NCI-H2227 treated with DMSO at 0.1 percent for 48 hours (cell line): ENCODE results near the gene SMU1.

Experiments used
- DNase-seq: peaks from one replicate; lab custom pipeline; 2025; lab: John Stamatoyannopoulos, UW

Gene SMU1

DNA sequence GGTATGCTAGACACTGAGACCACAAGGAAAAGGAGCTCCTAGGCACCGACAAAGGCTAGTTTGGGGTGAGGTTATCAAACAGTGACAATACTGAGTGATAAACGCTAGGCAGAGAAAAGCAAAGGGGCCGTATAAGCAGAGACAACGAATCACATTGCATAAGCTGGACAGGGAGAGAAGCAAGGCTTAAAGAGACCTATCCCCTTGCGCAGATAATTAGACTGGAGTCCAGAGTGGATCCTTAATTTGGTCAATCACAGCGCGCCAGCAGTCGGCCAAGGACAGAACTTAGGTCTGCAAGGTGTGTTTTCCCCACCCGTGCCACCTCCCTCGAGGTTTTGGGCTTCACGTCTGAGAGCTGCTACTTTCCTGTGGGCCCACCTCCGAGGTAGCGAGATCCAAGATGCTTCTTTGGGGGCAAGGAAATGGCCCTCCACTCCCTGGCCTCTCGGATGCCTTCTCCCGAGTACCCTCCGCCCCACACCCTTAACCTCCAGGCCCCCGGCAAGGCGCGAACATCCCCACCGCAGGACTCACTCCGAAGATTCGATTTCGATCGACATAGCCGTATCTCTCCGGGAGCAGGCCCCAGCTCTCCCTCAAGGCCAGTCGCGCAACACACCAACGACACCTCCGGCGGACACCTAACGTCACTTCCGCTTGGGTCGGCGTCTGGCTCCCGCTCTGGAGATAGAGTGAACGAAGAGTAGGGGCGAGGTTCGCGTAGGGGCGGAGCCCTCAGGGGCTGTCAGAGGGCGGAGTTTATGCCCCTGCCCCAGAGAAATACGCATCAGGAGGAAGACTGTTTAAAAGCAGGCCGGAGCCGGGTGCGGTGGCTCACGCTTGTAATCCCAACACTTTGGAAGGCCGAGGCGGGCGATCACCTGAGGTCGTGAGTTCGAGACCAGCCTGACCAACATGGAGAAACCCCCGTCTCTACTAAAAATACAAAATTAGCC, at the start of gene SMU1:
Gene SMU1, minus strand, starts transcription at position 629 of the 959 bp plus-strand sequence. Its CDS starts 66 bp downstream, at position 563.
- peak; percentile 93 for DNase-seq

DNA sequence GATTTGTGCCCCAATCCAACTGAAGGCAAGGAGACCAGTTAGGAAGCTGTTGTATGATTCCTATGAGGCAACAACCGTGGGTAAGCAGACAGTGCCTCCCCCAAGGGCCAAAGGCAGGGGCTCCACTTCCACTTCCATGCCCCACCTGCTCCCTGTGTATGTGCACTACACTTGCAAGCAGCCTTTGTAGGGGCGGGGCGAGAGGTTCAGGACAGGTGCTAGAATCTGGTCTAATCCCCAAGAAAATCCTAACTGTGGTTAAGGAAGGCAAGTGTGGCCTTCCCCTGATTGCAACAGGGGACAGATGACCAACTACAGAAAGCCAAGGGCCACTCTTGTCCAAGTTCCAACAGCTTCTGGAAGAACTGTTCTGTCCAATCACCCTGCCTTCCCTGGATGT, 49.0 kb upstream of the SMU1 start:
- DNase-seq: no peak

DNA sequence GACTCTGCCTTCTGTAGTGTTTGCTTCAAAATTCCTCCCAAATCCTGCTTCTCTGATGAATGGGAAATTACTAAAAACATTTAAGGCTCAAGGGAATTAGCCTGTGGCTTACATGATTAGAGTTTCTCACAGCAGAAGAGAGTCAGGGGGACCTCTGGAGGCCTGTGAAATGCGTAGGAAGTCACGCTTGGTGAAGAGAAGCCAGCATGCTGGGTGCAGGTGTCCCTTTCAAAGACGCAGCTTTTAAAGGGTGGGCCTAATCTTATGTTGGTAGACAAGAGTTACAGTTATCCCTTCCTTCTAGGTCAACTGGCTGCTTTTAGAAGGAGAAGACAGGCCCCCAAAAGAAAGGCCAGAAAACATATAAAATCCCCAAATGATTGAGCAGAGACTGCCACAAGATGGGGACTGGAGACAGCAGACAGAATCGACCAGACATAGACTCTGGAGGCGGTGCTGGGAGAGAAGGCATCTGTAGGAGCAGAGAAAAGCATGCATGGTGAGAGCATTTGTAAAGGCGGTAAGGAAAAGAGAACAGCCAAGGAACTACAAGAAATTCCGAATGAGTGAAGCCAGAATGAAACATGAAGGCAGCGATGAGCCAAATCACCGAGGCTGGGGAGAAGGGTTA, 48.4 kb upstream of the SMU1 start:
- no peak for DNase-seq

DNA sequence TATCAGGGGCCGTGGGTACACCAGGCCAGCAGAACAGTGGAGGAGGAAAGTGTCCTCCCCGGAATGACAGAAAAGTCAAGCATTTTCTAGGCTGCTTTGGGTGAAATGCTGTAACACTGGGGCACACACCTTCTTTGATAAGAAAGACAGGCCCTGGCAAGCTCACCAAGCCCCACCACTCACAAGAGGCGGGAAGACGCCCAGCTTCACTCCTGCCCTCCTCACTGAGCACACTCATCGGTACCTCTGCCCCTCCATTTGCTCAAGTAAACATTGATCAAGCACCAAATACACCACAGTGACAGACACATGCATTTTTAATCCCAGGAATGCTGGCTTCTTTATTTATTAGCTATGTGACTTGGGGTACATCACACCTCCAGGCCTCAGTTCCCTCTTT, 47.6 kb upstream of the SMU1 start:
- no peak for DNase-seq

DNA sequence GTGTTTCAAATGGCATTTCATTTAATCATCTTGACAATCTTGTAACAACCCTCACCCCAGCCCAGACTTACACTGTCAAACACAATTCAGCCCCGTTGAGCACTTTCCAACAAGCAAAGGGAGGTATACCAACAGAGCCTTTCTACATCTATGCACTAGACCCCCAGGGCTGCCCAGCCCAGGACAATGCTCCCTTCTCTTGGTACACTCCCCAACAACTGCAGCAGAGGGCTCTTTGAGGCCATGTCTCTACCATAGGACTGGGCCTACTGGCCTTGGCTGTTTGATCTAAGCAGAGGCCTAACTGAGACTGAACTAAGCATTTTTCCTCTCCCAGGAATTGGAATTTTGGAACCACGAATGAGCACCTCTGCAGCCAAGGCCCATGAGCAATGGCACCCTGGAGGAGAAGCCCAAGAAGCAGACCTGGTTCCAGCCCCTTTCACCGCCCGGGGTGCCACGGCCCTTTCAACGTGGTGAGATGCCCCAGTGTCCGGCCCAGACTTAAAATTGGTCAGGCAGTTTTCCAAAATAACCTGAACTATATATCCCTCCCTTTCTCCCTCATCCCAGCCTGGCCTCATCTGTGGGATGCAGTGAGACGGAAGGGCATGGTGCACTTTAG, 47.0 kb upstream of the SMU1 start:
- DNase-seq: no peak

DNA sequence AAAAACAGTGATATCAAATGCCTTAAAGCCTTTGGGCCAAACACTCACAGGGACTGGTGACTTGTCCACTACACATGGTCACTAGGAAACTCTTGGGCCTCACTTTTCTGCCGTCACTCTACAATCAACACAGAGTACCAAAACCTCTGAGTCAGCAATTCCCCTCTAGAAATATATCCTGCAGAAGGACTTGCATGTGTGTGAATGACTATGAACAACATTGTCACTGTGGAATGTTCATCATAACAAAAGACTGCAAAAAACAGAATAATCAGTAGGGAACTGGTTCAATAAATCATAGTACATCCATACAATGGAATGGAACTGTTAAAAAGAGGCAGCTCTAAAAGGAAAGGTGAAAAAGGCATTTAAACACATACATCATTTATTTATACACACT, 44.1 kb upstream of the SMU1 start:
- DNase-seq: no peak

DNA sequence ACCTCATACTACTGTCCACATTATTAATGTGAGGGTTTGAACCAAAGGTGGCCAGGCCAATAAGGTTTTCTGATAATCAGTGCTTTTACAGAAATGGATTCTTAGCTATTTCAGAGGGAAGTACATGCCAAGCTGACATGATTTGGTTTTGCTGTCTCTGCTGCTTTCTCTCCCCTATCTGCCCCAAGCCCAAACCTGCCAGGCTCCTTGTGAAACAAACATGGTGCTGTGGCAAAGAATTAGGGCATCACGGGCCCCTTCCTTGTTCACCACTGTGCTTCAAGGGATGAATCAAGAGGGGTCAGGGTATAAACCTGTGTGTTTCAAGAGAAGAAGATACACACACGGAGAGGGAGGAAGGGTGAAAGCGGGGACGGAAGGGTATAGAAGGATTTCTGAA, 41.3 kb upstream of the SMU1 start:
- DNase-seq: no peak

DNA sequence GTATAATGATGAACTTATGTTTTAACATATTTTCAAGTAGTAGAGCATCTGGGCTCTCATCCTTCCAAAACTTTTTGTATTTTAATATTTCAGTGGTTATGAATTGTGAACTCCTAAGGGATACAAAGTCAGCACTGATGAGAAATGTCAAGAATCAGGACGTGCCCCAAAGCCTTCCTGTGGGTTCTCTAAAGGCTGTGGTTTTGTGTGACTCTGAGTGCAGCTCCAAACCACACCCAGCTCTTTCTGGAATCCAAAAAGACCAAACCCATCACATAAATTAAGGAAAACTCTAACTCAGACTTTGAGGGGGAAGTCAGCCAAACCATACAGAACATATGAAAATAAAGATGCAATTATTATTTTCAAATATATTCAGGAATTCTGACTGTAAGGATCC, 40.8 kb upstream of the SMU1 start:
- no peak for DNase-seq

DNA sequence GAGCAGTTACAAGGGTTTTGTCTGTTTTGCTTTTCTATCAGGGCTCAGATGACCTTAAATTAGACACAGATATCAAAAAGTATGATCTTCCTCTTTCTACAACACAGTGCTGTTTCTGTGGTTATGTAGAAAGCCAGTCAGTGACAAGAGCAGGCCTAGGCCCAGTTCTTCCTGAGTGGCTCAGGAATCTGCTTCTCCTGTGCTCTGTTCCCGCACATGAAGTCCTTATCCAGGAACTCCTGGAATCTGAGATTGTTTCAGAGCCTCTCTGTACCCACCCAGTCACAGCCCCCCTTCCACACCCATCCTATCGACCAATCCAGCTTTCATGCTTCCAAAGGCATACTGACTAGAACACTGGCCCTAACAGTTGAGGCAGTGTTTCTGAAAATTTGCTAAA, 40.4 kb upstream of the SMU1 start:
- DNase-seq: no peak

DNA sequence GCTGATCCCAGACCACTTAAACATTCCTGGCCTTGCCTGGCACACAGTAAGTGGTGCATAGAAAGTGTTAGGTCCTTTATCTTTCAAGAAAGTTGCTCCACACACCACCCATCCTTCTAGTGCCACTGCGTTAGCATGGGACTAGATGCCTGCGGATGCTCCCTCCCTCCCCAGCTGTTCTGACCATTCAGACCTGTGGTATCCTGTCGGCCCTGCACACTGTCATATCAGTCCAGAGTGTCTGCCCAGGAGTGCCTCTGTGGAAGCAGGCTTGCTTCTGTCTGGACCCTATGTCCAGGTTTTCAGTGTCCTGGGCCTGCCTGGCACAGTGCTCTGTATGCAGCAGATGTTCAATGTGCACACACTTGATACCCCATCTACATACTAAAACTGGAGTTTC, 38.3 kb upstream of the SMU1 start:
- no peak for DNase-seq

DNA sequence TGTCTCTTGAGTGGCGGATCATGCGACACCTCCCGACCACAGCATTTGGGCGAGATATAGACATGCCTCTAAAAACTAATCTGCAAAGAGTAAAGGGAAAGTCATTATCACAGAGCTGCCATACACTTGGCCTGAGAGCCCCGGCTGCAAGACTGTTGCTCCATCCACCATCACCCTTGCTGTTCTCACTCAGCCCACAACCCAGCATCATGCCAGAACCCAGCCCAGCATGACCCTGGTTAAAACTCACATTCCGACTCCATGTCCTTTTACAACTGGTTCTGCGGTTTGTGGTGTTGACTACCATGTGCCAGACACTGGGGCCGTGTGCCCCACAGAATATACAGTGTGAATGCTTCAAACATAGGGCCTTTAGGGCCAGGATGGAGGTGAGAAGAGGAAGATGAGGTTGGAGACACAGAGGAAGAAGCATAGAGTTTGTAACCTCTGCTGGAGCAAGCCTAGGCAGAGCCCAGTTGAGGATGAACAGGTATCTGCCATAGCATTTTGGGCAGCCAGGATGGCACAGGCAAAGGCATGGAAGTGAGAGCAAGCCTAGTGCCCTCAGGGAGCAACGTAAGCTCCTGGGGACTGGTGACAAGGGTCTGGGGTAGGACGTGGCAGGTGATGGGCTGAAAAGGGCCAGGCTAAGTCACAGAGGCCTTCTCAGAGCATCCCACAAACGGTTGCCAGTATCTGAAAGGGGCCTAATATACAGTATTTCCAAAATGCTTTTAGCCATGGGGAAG, 37.5 kb upstream of the SMU1 start:
- DNase-seq: no peak

DNA sequence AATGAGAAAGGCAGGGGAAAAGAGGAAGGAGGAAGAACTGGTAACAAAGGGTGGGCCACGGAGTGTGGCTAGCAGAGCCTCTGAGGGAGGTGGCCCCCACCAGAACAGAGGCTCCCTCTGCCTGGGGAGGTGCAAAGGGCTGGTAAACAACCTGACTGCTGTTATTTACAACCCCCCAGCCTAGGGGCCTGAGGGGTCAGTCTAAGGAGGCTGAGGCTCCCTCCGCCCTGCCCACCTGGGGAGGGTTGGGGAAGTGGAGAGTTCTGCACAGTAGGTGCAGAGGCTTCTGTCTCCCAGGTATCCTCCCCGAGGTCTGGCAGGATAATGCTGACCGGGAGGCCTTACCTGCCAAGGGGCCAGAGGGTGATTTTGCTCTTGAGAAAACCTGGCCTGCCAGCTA, 35.6 kb upstream of the SMU1 start:
- DNase-seq: no peak

DNA sequence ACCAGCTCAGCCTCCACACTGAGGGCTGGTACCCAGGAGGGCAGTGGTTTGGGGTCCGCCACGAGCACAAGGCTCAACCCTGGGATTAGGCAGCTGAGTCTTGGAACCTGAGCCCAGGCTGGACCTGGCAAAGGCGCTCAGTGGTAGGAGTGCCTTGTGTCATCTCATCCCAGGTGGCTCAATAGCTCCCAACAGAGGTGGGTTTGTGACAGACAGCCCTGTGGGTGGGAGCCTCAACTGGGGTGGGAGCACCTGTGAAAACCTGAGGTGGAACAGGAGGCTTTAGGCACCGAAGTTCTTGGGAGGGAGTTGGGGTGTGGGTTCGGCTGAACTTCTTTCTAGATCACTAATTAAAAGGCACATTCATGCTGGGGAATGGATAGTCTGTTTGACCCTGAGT, 35.2 kb upstream of the SMU1 start:
- no peak for DNase-seq

DNA sequence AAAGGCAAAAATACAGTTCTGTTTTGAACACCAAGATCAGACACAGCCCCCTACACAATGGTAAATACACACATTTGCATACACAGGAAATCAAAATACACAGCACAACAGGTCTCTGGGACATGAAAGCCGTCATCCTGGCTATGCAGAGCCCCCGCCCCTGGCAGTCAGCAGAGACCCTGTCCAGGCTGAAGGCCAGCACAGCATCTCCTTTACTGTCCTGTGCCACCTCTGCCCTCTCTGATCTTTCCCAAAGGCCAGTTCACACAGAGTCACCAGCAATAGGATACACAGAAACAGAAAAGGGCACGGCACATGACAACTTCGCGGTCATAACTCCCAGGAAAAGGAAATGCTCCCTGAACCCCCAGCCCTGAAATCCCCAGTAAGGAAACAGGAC, 34.2 kb upstream of the SMU1 start:
- no peak for DNase-seq

DNA sequence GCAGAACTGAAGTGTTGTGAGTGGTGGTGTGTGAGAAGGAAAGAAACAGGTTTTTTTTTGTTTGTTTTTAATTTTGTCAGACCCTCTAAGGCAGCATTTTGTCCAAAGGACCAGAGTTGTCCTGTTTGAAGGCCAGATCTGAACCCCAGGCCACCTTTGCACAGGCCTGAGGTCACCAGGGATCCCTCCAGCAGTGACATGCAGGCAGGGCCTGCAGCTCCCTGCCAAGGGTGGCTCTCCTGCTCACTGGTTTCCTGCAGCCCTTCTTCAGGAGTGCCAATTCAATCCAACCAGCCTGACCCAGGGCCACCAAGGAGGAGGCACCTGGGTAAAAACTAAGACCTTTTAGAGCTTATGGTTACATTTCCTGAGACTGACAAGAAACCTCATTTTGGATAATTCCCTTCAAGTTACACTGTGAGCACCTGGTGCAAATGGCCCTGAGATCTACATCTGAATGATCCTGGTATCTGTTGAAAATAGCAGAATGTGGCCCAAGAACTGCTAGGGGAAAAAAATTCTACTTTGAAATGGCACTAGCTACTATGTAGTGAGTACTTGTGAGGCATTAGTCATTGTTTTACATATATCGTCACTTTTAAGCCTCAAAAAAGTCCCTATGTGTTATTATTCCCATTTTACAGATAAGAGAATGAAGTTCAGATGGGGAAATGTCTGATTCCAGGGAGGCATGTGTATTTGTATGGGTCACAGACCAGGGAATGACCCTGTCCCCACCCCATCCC, 33.5 kb upstream of the SMU1 start:
- no peak for DNase-seq

DNA sequence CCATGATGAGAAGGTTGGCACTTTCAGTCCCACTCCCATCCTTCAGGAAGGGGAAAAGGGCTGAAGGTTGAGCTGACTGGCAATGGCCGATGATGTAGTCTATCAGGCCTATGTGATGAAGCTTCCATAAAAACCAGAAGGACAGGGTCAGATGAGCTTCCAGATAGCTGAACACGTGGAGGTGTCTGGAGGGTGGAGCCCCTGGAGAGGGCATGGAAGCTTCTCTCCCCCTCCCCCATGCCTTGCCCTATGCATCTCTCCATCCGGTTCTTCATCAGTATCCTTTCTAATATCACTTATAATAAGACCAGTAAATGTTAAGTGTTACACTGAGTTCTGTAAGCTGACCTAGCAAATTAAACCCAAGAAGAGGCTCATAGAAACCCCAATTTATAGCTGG, 32.6 kb upstream of the SMU1 start:
- no peak for DNase-seq

DNA sequence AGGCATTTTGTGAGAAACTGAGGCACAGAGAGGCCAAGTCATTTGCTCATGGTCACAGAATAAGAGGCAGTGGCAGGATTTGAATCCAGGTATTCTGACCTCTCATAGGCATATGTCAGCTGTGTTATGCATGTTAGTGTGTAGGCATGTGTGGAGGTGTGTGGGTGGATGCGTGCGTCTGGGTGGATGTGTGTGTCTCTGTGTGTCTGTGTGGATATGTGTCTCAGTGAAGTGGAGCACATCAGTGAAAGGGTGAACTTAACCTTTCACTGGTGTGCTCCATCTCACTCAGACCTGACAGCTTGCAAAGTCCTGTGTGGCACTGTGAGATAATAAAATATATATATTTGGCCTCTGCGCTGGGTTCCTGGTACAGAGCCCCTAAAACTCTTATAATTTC, 32.0 kb upstream of the SMU1 start:
- no peak for DNase-seq

DNA sequence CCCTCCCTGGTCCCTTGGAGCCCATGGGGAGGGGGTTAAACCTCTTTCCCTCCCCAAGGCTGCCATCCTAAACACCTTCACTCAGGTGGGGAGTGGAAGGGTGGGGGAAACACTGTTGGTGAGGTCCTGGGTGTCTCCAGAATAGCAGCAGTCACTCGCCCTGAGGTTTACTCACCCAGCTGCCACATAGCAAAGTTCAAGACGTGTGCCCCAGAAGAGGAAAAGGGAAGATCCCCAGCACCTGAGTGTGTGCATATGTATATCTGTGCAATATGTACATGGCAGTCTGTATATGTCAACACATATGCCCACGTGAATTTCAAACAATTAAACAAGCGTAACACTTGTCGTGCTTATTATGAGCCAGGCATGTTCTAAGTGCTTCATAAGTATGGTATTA, 31.3 kb upstream of the SMU1 start:
- DNase-seq: no peak

DNA sequence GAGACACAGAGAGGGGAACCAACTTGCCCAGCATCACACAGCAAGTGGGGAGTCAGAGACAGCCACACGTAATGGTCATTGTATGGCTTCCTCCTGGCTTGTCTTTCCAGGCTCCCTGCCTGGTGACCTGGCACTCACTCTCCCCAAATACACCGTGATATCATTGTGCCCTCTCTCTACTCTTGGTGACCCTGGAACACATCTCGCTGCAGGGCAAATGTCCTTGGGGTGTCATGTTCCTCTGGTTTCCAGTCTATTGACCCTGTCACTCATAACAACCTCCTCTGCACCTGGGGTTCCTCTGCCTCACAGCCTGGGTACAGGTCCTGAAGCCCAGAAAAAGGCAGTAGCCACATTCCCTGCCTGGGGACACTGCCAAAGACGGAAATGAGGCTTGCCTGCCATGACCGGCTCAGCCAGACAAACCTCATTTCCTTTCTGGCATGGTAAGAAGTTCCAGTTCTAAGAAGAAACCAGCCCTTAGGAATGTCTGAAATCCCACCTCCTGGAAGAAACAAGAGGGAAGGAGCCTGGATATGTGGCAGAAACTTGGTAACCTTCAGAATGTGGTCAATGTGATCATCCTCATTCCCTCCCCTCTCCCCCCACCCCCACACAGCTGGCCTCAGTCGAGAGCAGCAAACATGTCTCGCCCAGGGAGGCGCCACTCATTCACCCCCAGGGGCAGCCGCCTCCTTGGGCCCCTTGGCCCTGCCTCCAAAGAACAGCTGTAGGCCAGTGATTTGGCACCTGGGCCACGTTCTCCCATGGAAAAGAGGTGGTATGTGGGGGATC, 30.6 kb upstream of the SMU1 start:
- DNase-seq: no peak

DNA sequence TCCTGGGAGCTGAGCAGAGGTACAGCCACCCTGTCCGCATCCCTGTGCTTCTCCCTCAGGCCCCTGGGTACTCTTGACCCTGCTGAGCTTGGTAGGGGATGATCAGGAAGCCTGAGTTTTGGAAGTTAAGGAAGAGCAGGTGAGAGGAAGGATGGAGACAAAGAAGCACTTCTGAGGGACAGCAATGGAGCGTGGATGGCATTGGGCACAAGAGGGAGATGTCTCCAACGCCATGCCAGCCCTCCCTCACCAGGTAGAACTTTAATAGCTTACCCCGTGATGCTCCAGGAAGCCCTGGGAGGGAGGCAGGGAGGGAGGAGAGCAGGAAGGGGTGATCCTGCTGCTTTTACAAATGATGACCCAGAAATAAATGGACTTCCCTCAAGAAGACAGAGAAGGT, 29.9 kb upstream of the SMU1 start:
- no peak for DNase-seq

DNA sequence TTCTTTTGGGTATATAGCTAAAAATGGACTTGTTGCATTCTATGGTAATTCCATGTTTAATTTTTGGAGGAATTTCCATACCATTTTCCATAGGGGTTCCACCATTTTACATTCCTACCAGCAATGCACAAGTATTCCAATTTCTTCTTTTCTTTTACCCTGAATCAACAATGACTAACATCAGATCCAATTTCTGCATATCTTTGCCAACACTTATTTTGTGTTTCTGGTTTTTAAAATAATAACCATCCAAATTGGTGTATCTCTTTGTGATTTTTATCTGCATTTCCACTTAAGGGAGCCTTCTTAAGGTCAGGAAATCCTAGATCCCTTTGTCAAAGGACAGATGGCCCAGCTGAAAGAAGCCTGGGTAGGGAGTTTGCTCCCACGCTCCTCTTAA, 29.5 kb upstream of the SMU1 start:
- DNase-seq: no peak
